GM12878 (cell line): ENCODE measurements around the gene MS4A14. TPM values are rescaled to one million over a fixed set of nuclear protein-coding genes. Genes with fewer than 3 reads are reported as not detected.

Experiments
- BCL3 ChIP-seq: IDR thresholded peaks from 2 replicates; pipeline ENCODE4 v1.6.1; 2011; ENCODE audit warnings: borderline replicate concordance, low read depth, mild to moderate bottlenecking, moderate library complexity, low read length; ENCODE audit not compliant: insufficient read depth, poor library complexity, severe bottlenecking
- BHLHE40 ChIP-seq, 2 experiments: fragments of 450-650 bp in 1 of 2; IDR thresholded peaks; 2 replicates each; pipeline ENCODE4 v1.6.1; 2011 to 2017; ENCODE audit warnings: low read depth in 2 of 2, borderline replicate concordance in 1 of 2, improper control_type of control experiment in 1 of 2, low read length in 1 of 2, mild to moderate bottlenecking in 1 of 2
- CEBPB ChIP-seq, 2 experiments: fragments of 150-350 bp in 1 of 2; IDR thresholded peaks; 2 replicates each; pipeline ENCODE4 v1.6.1; 2012 to 2014; ENCODE audit warnings: low read depth in 2 of 2, low read length in 2 of 2, borderline replicate concordance in 1 of 2, inconsistent platforms in 1 of 2
- E4F1 ChIP-seq: fragments of 450-650 bp; IDR thresholded peaks from 2 replicates; pipeline ENCODE4 v1.6.1; 2018; ENCODE audit warnings: borderline replicate concordance, mild to moderate bottlenecking; ENCODE audit not compliant: partially characterized antibody
- GABPA ChIP-seq: IDR thresholded peaks from 2 replicates; pipeline ENCODE4 v1.6.1; 2014; ENCODE audit warnings: antibody characterized with exemption, low read depth, mild to moderate bottlenecking, inconsistent platforms
- HDAC2 ChIP-seq: fragments of 200-600 bp; sonication (generic); IDR thresholded peaks from 2 replicates; pipeline ENCODE4 v1.6.1; 2017
- KAT2A ChIP-seq: conservative IDR thresholded peaks from 2 replicates; pipeline ENCODE4 v1.6.1; 2011; ENCODE audit warnings: low read depth, low read length; ENCODE audit not compliant: control insufficient read depth
- MTA2 ChIP-seq: fragments of 450-650 bp; IDR thresholded peaks from 2 replicates; pipeline ENCODE4 v1.6.1; 2016; ENCODE audit warnings: low read depth, mild to moderate bottlenecking, moderate library complexity
- MTA3 ChIP-seq: IDR thresholded peaks from 2 replicates; pipeline ENCODE4 v1.6.1; 2012; ENCODE audit warnings: low read length, inconsistent platforms, borderline replicate concordance
- NFXL1 ChIP-seq: fragments of 450-650 bp; IDR thresholded peaks from 2 replicates; pipeline ENCODE4 v1.6.1; 2017; ENCODE audit warnings: antibody characterized with exemption, mild to moderate bottlenecking, borderline replicate concordance
- NFYB ChIP-seq: IDR thresholded peaks from 2 replicates; pipeline ENCODE4 v1.6.1; 2011; ENCODE audit warnings: low read depth, mild to moderate bottlenecking, low read length, improper control_type of control experiment, moderate library complexity; ENCODE audit not compliant: insufficient read depth
- PKNOX1 ChIP-seq: fragments of 450-650 bp; IDR thresholded peaks from 2 replicates; pipeline ENCODE4 v1.6.1; 2016; ENCODE audit warnings: mild to moderate bottlenecking
- PML ChIP-seq: IDR thresholded peaks from 2 replicates; pipeline ENCODE4 v1.6.1; 2012; ENCODE audit warnings: low read length, inconsistent platforms
- SMAD5 ChIP-seq: IDR thresholded peaks from 2 replicates; pipeline ENCODE4 v1.6.1; 2016; ENCODE audit warnings: antibody characterized with exemption, low read depth
- ZBTB11 ChIP-seq: fragments of 450-650 bp; formaldehyde crosslinking; IDR thresholded peaks from 2 replicates; pipeline ENCODE4 v1.5.0; 2022; ENCODE audit warnings: mild to moderate bottlenecking, missing genetic modification characterization
- ZNF687 ChIP-seq: fragments of 450-650 bp; IDR thresholded peaks from 2 replicates; pipeline ENCODE4 v1.6.1; 2017; ENCODE audit warnings: mild to moderate bottlenecking, moderate library complexity
- polyA plus RNA-seq, 11 experiments: library from polyadenylated mRNA; depleted of rRNA in 4 of 11; unstranded in 6 of 11; stranded (reverse) in 5 of 11; fragments of >200 nt; fragmentation: Nextera tagmentation in 4 of 11; fragmentation: Illumina TruSeq in 1 of 11; extraction: Ambion mirVana in 4 of 11; extraction: Trizol in 1 of 11; gene quantifications; 1 replicate in 1 of 11; 2 replicates in 10 of 11; pipeline versions ENCODE4 v1.2.1 to v1.2.3, GENCODE V29; 2011 to 2016; ENCODE audit warnings: inconsistent platforms in 2 of 11, missing spikeins in 2 of 11, low read depth in 1 of 11
- total RNA-seq, 4 experiments: library from RNA; depleted of rRNA in 3 of 4; stranded (reverse); fragments of >200 nt in 3 of 4; fragmentation: Illumina TruSeq in 1 of 4; extraction: Trizol in 1 of 4; gene quantifications; 2 replicates each; pipeline versions ENCODE4 v1.2.1 to v1.2.3, GENCODE V29; 2013 to 2021

Gene MS4A14
- total and polyA plus RNA-seq, 10 of the 15 experiments (the other 5 are each of a cell fraction or from before 2014, with no cell fraction given): 0.13 to 1.0 (median 0.63) TPM; not detected in 1

- no peak for TF ChIP-seq NFXL1
- no peak for TF ChIP-seq MTA3
- TF ChIP-seq MTA2: peak; percentile 75
- TF ChIP-seq NFYB: no peak
- no peak for TF ChIP-seq ZBTB11
- no peak for TF ChIP-seq SMAD5
- TF ChIP-seq PML: 0 out of 2 replicates have a peak, but pooled peaks have one; percentile 46
- peak; percentile 26 to 71; a peak in 2 of 4 replicates for TF ChIP-seq BHLHE40 (IDR thresholded peaks at IDR 0.05; ENCODE audit: borderline replicate concordance in 1 of 2, low read depth in 2 of 2, low read length in 1 of 2)
- TF ChIP-seq BCL3: peak; percentile 97
- no peak for TF ChIP-seq E4F1
- TF ChIP-seq GABPA: no peak
- no peak for TF ChIP-seq CEBPB (IDR thresholded peaks at IDR 0.05; ENCODE audit: borderline replicate concordance in 1 of 2, low read depth in 2 of 2, low read length in 2 of 2)
- TF ChIP-seq PKNOX1: no peak
- TF ChIP-seq KAT2A: no peak
- no peak for TF ChIP-seq HDAC2
- TF ChIP-seq ZNF687: no peak
These were observed 29.2 kb upstream of the MS4A14 start (continued) for GRCh38 chr11:60367009-60367408.
